HUES48 (cell line): Measurements from ENCODE around the gene TXNDC11.

Experiments
- H3K27ac ChIP-seq: one replicate; pipeline ENCODE4 v1.7.0; 2013; ENCODE audit warnings: low read depth, low read length, inconsistent platforms
- H3K27me3 ChIP-seq: 2 replicates; pipeline ENCODE4 v1.6.1; 2013; ENCODE audit warnings: mild to moderate bottlenecking, low read length; ENCODE audit not compliant: control insufficient read depth, insufficient read depth
- H3K36me3 ChIP-seq: 2 replicates; pipeline ENCODE4 v1.6.1; 2013; ENCODE audit warnings: low read length; ENCODE audit not compliant: control insufficient read depth, insufficient read depth
- H3K4me1 ChIP-seq: 2 replicates; pipeline ENCODE4 v1.6.1; 2013; ENCODE audit warnings: mild to moderate bottlenecking, low read length; ENCODE audit not compliant: control insufficient read depth, insufficient read depth
- H3K4me3 ChIP-seq: 2 replicates; pipeline ENCODE4 v1.5.1; 2013; ENCODE audit warnings: mild to moderate bottlenecking, low read depth, low read length
- H3K9ac ChIP-seq: 2 replicates; pipeline ENCODE4 v1.6.1; 2013; ENCODE audit warnings: mild to moderate bottlenecking, low read depth, low read length, moderate library complexity
- H3K9me3 ChIP-seq: 2 replicates; pipeline ENCODE4 v1.6.1; 2013; ENCODE audit warnings: low read length; ENCODE audit not compliant: control insufficient read depth, insufficient read depth

TXNDC11 gene

GRCh38 chr16:11649276-11649675 is 93.4 kb downstream of the TXNDC11 start:
- no peaks in the 10 kb centered on the region for H3K9me3 ChIP-seq
- H3K27me3 ChIP-seq, result no peaks in the 10 kb centered on the region
- H3K4me3 ChIP-seq, result no peak overlapping the region
- H3K9ac ChIP-seq, result no peak overlapping the region
- no peaks in the 10 kb centered on the region for H3K4me1 ChIP-seq
- H3K27ac ChIP-seq, result no peak overlapping the region
- no peaks in the 10 kb centered on the region for H3K36me3 ChIP-seq

DNA sequence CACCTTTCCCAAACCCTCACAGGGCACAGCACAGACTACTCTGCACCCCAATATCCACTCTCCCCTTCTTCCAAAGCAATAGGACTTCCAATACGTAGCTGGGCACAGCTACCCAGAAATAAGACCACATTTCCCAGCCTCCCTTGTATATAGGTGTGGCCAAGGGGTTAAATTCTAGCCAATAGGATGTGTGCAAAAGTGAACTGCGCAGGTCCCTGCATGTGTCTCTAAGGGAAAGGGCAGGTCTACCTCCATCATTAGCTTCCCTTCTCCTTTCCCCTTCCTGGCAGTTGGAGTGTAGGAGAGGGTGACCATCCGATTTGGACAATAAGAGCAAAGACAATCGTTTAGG is 99.9 kb downstream of the TXNDC11 start:
- Histone ChIP-seq H3K27me3 (no peaks in the 10 kb centered on the region), H3K27ac (no peak overlapping the region), H3K4me1 (peaks cover 9% of the 10 kb centered on the region), H3K9ac (no peak overlapping the region), H3K4me3 (no peak overlapping the region), H3K9me3 (no peaks in the 10 kb centered on the region), H3K36me3 (no peaks in the 10 kb centered on the region)

DNA sequence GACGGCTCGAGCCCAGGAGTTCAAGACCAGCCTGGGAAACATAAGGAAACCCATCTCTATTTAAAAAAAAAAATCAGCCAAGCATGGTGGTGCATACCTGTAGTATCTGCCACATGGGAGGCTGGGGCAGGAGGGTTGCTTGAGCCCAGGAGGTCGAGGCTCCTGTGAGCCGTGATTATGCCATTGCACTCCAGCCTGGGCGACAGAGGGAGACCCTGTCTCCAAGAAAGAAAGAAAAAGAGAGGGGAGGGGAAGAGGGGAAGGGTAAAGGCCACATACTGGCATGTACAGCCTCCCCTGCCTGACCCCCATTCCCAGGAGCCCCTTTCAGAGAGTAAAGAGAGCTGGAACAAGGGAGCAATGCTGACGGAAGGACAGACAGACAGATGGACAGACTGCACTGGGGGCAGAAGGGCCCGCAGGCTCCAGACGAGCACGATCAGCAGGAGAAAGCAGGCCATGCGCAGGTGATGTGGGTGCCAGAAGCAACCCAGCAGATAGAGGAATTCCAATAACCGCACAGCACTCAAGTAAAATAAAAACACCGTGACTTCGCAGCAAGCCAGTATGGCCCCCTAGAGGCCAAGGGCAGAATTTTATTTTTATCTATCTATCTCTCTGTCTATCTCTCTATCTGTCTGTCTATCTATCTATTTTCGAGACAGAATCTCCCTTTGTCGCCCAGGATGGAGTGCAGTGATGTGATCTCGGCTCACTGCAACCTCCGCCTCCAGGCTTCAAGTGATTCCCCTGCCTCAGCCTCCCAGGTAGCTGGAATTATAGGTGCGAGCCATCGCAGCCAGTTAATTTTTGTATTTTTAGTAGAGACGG is 101.5 kb downstream of the TXNDC11 start:
- Histone ChIP-seq H3K27me3 (no peaks in the 10 kb centered on the region), H3K4me1 (peaks cover 9% of the 10 kb centered on the region), H3K36me3 (no peaks in the 10 kb centered on the region), H3K9ac (no peak overlapping the region), H3K9me3 (no peaks in the 10 kb centered on the region), H3K27ac (peak overlapping the region; percentile 50), H3K4me3 (no peak overlapping the region)

GRCh38 chr16:11639925-11640899 is 102.4 kb downstream of the TXNDC11 start:
- Histone ChIP-seq H3K9ac (no peak overlapping the region), H3K36me3 (no peaks in the 10 kb centered on the region), H3K4me1 (peaks cover 18% of the 10 kb centered on the region), H3K27me3 (no peaks in the 10 kb centered on the region), H3K27ac (peak overlapping the region; percentile 50), H3K4me3 (no peak overlapping the region), H3K9me3 (no peaks in the 10 kb centered on the region)

DNA sequence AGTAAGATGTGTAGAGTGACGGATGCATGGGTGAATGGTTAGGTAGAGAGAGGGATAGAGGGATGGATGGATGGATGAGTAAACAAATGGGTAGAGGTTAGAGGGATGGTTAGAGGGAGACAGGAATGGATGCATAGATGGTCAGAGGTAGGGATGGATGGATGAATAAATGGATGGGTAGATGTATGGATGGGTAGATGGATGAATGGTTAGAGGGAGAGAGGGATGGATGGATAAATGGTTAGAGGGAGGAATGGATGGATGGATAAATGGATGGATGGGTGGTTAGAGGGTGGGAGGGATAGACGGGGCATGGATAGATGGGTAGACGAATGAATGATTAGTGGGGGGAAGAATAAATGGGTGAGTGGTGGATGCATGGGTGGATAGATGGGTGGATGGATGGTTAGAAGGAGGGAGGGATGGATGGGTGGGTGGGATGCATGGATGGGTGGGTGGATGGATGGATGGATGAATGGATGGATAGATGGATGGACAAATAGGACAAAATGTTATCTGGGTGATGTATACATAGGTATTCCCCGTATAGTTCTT is 103.6 kb downstream of the TXNDC11 start:
- no peak overlapping the region for H3K9ac ChIP-seq
- H3K4me3 ChIP-seq, result no peak overlapping the region
- H3K4me1 ChIP-seq, result peaks cover 18% of the 10 kb centered on the region
- H3K27me3 ChIP-seq, result no peaks in the 10 kb centered on the region
- no peaks in the 10 kb centered on the region for H3K36me3 ChIP-seq
- no peaks in the 10 kb centered on the region for H3K9me3 ChIP-seq
- H3K27ac ChIP-seq, result no peak overlapping the region

- no peaks in the 10 kb centered on the region for H3K9me3 ChIP-seq
- no peaks in the 10 kb centered on the region for H3K27me3 ChIP-seq
- peaks cover 18% of the 10 kb centered on the region for H3K4me1 ChIP-seq
- no peak overlapping the region for H3K4me3 ChIP-seq
- no peak overlapping the region for H3K27ac ChIP-seq
- no peaks in the 10 kb centered on the region for H3K36me3 ChIP-seq
- H3K9ac ChIP-seq, result no peak overlapping the region
Observed at GRCh38 chr16:11638140-11638539, 104.5 kb downstream of the TXNDC11 start.

GRCh38 chr16:11637320-11637719 is 105.3 kb downstream of the TXNDC11 start:
- Histone ChIP-seq H3K4me1 (peaks cover 18% of the 10 kb centered on the region), H3K9ac (no peak overlapping the region), H3K27me3 (no peaks in the 10 kb centered on the region), H3K4me3 (no peak overlapping the region), H3K9me3 (no peaks in the 10 kb centered on the region), H3K27ac (no peak overlapping the region), H3K36me3 (no peaks in the 10 kb centered on the region)

DNA sequence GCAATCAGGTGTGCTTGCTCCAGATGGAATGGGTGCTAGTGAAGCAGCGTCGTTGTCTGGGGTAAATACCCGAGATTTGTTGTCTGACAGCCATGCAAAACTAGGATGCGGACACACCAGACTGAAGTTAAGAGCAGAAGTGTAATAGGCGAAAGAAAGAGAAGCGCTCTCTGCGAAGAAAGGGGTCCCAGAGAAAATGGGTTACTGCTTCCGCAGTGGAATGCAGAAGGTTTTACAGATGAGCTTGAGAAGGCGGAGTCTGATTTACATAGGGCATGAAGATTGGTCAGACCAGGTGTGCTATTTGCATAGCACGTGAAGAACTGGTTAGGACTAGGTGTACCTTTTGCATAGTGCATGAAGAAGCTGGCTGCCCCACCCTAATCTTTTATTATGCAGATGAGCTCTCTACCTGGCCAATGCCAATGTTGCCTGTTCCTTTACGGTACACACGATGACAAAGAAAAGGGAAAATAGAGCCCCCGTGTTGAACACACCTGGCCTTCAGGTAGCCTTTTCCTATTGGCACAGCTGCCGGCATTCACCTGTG is 106.4 kb downstream of the TXNDC11 start:
- H3K27me3 ChIP-seq, result no peaks in the 10 kb centered on the region
- H3K4me1 ChIP-seq, result peaks cover 17% of the 10 kb centered on the region
- peak overlapping the region; percentile 5; the same call in 1 of the 2 replicates for H3K9ac ChIP-seq
- H3K4me3 ChIP-seq, result peak overlapping the region; percentile 42; the same call in 1 of the 2 replicates
- peak overlapping the region; percentile 55 for H3K27ac ChIP-seq
- H3K9me3 ChIP-seq, result no peaks in the 10 kb centered on the region
- no peaks in the 10 kb centered on the region for H3K36me3 ChIP-seq

- no peaks in the 10 kb centered on the region for H3K27me3 ChIP-seq
- H3K36me3 ChIP-seq, result no peaks in the 10 kb centered on the region
- H3K27ac ChIP-seq, result peak overlapping the region; percentile 55
- peaks cover 11% of the 10 kb centered on the region for H3K4me1 ChIP-seq
- no peaks in the 10 kb centered on the region for H3K9me3 ChIP-seq
- H3K9ac ChIP-seq, result peak overlapping the region; percentile 5; the same call in 1 of the 2 replicates
- peak overlapping the region; percentile 42; the same call in 1 of the 2 replicates for H3K4me3 ChIP-seq
Observed at GRCh38 chr16:11635679-11636171, 106.9 kb downstream of the TXNDC11 start.

DNA sequence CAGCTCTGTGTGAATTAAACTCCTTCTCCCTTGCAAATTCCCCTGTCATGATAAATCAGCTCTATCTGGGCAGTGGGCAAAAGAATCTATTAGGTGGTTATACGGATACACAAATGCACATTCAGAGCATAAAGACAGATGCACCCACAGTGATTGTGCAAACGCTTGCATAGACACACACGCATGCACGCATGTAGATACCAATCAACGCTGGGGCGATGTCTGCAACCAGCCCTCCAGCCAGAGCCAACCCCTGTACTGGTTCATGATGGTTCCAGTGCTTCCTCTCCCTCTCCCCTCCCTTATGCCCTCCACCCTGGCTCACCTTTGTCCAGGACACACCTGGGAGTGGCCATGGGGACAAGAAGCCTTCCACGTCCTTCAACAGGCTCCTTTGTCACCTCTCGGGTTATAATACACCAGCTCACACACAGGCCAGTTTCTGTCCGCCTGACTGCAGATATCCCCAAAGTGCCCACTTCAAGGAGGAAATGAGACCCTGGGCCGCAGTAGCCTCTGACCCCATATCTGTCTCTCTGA is 107.5 kb downstream of the TXNDC11 start:
- H3K36me3 ChIP-seq, result no peaks in the 10 kb centered on the region
- H3K9ac ChIP-seq, result no peak overlapping the region
- no peaks in the 10 kb centered on the region for H3K9me3 ChIP-seq
- no peak overlapping the region for H3K27ac ChIP-seq
- H3K27me3 ChIP-seq, result no peaks in the 10 kb centered on the region
- no peak overlapping the region for H3K4me3 ChIP-seq
- H3K4me1 ChIP-seq, result peaks cover 9% of the 10 kb centered on the region
